Stimulated activated CD8-positive, alpha-beta memory T cell treated with anti-CD3 and anti-CD28 coated beads, Interleukin-2, amount 100 ng/mL, for 48 hours (primary cell): ENCODE results near the gene SOX13.
"Not testable (repeated sequence)": the region's sequence is repeated elsewhere in the genome, so short reads cannot be mapped to it uniquely, and the experiment has no call there.

Experiments used
- DNase-seq, 2 donors: peaks; one replicate each; pipeline ENCODE4 v3.0.0-alpha.2; 2020; ENCODE audit warnings: low read depth in 2 of 2

Gene SOX13

DNA sequence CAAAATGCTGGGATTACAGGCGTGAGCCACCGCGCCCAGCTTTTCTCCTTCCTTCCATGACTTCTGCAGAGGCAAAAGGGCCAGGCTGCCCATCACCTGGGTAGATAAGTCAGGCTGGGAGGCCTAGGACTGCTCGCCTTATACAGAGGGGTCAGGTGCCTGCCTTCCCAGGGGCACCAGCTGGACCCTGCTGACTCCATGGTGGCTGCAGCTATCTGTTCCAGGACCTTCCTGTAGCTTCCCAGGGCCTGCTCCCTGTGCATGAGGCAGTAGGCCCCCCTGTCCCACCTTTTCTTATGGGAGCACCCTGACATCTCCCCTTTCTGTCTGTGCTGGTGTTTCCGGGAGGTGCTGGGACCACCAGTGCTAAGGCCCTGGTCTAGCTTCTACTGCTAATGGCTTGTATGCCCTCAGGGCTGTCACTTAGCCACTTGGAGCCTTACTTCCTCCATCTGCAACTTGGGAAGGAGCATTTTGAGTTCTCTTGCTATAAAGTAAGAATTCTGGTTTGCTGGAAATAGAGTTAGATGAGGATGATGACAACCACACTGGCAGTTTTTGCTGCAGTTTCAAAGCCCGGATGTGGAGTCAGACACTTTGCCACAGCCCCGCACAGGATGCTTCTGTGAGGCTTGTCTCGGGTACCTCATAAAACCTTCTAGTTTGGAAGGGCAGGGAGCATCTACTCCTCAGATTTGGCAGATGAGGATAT lies 14.4 kb downstream of the SOX13 start:
- DNase-seq: no peak

DNA sequence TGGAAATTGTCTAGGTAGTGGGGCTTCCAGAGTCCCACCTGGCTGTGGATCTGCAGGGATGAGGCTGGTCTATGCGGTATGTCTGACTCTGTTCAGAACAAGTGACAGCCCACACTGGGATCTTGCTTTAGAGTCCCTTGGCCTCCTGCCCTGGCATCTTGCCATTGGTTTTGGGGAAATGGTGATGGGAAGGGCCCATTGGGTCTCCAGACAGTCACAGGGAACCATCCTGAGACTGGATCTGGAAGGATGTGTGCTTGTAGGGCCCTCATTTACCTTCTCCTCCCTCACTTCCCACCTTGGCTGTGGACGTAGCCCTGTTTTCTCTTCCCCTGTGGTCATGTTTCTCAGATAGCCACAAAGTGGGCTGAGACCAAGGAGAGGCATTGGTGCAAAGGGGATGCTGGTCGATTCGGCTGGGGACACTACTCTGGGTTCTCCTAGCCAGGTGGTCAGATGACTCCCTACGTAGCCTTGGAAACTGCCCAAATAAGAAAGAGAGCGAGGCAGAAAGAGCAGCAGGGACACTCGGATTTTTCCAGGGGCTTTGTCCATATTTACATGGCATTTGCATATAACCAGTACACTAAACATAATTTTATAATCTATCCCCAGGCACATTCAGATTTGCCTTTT lies 15.1 kb downstream of the SOX13 start:
- DNase-seq: no peak

DNA sequence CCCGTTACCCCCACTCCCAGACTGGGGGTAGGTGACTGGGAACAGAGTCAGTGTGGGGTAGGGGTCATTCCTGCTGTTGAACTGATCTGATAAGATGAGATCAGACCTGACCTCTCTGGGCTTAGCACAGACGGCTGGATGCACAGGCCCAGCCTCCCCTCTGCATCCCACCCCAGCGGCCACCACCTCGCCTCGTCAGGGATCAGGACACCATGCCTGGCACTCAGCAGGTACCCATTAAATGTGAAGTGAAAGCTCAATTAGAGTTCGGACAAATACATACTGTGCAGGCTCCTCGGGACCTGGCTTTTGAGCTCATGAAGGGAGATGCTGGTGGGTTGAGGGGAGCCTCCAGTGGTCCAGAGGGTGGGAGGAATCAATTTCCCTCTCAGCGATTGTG lies 15.7 kb downstream of the SOX13 start:
- DNase-seq: no peak

DNA sequence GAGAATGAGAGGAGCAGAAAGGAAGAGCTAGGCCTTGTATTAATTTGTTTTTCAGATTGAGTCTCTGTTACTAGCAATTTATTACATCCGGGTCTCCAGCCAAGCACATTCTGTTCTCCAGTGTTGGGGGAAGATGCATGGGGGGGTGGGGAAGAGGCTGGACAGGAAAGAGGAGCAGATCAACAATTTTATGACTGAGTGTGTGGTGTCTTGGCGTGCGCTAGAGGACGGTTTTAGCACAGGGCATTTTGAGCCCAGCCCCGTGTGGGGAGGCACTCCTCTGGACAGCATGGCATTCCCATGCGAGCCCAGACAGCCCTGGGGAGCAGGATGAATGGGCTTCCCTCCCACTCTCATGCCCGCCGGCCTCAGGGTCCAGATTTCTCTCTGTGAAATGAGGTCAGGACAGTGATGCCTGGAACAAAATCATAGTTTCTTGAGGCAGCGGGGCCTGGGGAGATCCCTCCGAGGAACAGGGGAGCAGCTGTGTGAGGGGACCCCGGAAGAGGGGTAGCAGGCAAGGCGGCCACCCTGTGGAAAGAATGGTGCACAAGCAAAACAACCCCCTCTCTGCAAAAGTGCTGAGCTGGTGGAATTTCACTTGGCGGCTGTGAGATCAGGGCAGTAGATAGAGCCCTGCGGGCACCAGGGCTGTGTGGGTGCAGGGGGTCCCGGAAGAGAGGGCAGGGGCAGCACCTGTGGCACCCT lies 16.3 kb downstream of the SOX13 start:
- no peak for DNase-seq

DNA sequence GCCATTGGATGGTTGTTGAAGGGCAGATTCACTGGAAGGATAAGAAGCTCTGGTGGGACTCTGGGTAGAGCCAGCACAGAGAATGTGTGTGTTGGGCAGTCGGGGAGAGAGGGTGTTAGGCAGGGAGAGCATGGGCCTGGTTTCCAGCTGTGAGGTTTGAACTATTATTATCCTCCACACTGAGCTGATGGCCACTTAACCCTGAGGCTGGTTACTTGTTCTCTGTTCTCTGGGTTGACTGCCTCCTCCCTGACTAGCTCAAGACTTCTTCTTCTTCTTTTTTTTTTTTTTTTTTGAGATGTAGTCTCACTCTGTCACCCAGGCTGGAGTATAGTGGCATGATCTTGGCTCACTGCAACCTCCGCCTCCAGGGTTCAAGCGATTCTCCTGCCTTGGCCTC lies 17.2 kb downstream of the SOX13 start:
- DNase-seq: not testable (repeated sequence)

DNA sequence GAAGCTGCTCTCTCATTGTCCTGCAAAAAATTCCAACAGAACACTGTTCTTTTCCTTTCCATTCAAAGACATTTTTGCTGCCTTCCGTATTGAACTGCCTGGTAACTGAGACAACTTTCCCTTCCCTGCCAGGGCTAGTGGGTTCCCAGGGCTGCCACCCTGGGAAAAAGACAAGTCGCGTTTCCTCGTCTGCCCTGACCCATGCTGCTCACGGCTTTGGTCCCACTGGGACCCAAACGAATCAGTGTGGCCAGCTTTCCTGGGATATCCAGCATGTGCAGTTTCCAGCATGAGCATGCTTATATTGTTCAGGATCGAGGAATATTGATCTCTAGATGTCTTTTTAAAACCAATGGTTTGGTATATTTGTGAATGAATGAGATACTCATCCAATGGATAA lies 18.2 kb downstream of the SOX13 start:
- no peak for DNase-seq

DNA sequence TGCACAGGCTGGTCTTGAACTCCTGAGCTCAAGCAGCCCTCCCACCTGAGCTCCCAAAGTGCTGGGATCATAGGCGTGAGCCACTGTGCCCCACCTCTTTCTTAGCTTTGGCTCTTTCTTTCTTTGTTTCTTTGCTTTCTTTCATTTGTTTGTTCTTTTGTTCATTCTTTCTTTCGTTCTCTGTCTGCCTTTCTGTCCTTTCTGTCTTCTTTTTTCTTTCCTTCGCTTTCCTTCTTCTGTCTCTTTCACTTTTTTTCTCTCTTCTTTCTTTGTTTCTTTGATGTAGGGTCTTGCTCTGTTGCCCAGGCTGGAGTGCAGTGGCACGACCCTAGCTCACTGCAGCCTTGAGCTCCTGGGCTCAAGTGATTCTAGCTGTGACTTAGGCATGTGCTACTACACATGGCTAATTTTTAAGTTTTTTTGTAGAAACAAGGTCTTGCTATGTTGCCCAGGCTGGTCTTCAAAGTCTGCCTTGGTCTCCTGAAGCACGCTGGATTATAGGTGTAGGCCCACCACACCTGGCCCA lies 18.9 kb downstream of the SOX13 start:
- DNase-seq: no peak

DNA sequence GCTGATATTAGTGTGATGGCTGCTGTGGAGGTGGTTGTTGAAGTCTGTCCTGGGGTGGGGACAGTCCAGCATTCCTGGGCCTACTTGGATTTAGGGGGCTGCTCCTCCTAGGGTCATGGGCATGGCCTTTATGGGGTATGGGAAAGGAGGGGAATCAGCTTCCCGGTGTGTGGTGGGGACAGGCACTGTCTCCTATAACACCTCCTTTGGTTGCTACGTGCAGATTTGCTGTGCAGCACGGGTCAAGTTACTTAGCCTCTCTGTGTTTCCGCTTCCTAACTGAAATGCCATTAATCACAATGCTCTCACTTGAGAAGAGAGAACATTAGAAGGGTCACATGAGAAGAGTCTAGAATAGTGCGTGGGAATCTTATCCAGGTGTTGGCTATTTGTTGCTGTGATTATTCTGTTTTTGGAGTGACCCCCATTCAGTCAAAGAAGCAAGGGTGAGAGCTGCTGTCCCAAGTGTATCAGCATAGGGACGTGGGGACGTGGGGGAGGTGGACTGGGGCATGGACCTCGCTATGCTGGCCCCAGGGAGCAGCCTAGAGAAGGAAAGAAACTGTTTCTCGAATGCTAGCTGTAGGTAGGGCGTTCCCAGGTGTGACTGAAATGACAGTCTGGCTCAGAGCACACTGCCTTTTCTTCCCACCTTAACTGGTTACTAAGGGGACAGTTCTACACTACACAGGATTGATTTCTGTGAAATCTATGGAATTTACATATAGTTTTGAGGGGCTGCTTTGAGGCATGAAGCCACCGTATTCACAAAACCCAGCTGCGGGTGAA lies 19.9 kb downstream of the SOX13 start:
- no peak for DNase-seq

DNA sequence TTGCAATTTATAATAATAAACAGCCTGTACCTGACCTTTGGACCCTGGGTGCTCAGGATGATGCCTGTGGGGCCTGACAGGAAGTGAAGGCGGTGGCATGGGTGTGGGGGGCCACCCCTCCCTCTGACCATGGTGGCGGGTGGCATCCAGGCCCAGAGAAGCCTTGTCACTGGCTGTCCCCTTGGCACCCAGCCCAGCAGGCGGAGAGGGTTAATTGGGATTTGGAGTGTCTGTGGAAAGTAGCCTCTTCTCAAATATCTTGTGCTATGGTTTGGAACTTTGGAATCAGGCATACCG lies 20.5 kb downstream of the SOX13 start:
- DNase-seq: no peak

DNA sequence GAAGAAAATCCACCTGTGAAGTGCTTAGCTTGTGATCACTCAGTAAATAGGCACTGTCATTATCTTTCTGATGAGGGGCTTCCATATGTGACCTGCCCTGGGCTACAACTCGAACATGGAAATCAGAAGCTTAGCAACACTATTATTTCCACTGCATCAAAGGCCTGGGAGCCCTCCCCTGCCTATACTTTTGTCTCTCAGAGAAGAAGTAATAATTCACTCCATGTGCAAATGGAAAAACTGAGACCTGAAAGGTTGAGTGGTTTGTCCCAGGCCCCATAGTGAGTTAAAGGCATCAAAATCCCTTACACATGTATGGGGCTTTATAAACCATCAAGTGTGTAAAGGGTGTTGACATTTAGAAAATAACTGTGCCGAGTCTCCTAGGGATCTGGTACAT lies 20.9 kb downstream of the SOX13 start:
- DNase-seq: no peak

DNA sequence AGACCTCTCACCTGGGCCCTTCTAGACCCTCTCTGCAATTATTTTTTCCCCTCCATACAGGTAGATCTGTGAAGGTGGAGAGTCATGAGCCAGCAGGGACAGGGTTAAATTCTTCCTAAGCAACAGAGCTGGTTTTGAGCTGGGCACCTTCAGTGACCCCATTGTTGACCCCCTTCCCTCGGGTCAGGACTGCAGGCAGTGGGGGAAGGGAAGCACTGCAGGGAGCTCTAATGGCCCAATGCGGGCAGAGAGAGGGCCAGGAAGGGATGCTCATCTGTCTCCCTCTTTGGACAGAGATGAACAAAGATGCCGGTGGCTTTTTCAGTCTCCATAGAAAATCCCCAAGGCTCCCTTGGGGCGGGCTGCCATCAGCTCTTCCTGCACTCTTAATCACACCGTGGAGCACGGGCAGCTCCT lies 21.4 kb downstream of the SOX13 start:
- DNase-seq: no peak

DNA sequence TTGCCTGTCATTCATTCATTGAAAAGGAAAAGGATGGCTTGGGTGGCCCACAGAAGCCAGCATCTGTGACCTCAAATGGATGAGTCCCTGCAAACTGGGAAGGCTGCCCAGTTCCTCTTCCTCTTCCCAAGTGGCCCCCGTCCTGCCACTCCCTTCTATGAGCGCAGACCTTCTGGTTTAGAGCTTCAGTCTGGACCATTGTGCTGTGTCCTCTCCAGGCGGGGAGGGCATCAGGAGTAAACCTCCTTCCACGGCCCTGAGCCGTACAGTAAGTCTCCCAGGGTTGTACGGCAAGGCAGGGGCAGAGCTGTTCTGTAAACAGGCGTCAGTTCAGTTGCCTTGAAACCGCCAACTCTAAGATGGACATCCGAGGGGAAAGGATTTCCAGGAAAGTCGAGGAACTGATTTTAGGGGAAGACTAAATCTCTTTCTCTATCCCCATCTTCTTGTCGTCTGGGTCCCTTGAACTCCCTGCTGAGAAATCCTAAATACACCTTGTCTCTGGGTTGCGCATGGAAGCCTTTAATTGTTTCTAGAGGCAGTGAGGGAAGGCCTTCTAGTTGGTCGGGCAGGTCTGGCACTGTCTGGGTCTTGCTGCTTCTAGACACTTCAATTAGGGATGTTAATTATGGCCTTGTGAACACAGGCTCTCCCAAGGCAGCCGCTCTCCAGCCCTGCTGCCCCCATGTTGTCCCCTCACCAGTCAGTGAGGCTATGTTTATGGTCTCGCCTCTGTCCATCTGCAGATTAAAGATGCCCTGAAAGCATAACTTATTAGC lies 22.1 kb downstream of the SOX13 start:
- DNase-seq: no peak

DNA sequence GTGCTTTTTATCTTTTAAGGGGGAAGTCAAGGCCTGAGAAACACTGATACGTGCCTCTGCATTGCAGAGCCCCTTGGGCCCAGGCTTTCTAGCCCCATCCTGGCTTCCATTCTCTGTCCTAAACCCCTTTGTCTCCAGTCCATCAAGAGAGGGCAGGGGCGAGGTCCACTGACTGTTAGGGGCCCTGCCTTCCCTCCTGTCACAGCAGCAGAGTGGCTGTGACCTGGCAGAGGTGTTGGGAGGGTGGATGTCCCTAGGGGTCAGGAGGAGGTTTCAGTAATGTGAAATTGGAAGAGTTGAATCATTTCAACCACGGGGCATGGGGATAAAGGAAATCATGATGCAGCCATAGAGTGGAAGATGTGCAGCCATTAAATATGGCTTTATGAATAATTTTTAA lies 24.0 kb downstream of the SOX13 start:
- DNase-seq: no peak

DNA sequence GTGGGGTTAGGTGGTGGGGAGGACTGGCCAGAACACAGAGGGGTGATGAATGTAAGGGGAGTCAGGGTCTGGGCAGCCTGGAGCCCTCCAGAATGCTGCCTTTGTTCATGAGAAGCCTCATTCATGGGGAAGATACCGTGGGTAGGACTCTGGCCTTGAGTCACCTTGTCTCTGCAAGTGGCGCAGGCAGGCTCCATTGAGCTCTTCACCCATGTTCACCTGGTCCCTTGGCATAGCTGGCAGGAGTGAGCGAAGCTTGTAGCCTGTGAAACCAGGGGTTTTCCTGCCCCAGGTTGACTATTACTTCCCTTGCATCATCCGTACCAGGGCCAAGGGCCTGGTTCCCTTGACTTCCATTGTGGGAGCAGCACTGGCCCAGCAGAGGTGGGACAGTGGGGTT lies 25.8 kb downstream of the SOX13 start:
- no peak for DNase-seq

DNA sequence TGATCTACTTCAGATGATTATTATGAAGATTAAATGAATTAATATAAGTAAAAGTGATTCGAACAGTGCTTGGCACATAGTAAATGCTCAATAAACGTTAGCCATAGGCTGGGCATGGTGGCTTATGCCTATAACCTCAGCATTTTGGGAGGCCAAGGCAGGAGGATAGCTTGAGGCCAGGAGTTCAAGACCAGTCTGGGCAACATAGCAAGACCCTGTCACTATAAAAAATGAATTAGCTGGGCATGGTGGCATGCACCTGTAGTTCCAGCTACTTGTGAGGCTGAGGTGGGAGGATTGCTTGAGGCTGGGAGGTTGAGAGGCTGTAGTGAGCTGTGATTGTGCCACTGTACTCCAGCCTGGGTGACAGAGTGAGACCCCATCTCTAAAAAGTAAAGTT lies 26.8 kb downstream of the SOX13 start:
- not testable (repeated sequence) for DNase-seq

DNA sequence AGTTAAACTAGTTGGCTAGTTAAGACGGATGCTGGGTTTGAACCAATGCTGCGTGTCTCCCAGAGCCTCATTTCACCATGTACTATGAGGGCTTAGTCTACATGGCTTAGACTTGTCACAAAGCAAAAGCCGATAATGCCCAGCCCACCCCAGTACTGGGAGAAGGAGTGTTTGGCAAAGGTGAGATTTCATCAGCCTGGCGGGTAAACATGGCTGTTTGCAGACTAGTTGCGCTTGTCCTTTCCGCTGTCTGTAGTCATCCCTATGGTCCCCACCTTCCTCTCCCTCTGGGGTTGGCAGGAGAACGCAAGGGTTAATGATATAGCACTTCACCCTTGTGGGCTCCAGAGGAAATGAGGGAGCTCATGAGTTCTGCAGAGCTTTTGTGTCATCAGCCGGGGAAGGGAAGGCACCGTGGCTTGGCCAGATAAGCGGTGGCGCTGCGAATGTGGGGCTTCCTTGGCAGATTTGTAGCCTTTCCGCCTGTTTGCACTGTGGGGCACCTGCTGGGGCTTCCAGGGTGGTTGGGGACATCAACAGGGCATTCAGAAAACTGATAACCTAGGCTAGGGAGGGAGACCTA lies 29.2 kb downstream of the SOX13 start:
- DNase-seq: no peak

DNA sequence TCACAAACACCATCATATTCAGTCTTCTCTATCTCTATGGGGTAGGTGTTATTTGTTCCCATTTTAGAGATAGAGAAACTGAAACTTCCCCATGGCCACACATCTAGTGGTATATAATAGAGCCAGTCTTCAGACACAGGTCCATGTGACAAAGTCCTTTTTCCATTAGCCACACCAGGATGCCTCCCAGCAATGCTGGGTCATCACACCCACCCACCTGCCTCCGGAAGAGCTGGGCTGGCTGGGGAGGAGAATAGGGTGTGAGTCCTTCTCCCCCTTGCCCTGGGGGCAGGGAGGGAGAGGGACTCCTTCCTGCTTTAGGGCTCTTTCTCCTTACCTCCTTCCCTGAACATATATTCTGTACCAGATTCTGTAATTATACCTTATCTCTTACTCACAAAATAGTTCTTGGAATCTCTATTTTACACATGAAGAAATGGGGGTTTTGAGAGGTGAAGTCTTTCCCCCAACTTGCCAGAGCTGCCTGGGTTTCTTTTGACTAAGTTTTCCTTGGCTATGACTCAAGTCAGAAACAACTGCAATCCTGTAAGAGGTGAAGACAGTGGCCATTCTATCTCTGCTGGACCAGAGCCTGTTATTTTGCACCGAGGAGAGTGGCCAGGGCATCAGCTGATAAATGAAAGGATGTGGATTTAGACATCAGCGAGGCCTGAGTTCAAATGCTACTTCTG lies 30.0 kb downstream of the SOX13 start:
- no peak for DNase-seq

DNA sequence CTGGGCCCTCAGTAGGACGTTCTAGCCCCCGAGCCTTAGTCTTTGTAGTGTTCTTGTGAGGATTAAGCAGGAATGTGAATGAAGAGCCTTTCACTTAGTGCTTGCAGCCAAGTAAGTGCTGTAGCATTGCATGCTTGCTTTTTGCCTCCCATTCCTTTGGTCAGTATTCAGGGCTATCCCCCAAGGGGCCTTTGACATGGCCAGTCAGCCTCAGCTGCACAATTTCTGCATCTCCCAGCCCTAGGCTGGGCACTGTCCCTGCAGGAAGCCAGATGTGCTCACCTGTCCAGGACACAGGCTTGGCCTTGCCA lies 30.5 kb downstream of the SOX13 start:
- no peak for DNase-seq

DNA sequence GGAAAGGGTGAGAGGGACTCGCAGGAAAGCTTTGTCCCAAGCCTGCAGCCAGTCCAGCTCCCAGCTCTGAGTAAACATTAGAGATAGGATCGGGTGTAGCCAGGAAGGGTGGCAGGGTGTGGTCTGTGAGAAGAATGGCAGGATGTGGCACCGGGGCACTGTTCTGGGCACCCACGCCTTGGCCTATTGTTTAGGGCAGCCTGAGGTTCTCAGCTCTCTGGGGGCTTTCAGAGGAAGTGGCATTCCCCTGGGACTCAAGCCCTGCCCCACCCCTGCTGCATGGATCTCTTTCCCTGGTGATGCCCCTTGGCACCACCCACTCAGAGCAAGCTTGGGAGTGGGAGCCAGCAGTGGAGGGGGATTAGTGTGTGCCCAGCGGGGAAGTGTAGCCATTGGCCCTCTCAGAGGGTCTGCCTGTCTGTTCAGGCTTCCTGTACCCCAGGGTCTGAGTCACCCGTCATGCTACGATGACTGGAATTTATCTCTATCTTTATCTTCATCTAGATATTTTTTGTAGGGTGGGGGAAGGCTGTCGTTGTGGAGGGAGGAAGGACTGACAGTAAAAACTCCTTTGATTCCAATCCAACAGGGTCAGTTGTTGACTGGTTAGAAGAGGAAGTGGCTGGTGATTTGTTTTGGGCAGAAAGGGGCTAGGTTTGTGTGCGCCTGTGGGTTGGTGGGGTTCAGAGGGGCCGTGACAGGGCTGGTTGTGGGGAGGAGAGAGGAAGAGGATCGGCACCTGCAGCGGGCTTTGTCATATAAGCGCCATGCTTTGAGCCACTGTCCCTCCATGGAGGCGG lies 31.6 kb downstream of the SOX13 start:
- no peak for DNase-seq

DNA sequence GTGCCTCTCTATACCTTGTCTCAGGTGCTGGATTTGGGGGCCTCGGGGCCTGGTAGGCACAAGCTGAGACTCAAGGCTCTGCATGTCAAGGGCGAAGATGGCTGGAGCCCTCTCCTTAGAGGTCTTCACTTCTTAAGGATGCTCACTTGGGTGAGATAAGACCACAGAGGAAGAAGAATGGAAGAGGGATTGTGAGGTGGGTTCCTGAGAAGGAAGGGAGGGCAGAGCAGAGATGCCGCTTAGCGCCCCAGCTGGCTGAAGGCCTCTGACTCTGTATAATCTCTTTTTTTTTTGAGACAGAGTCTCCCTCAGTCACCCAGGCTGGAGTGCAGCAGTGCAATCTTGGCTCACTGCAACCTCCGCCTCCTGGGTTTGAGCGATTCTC lies 32.2 kb downstream of the SOX13 start:
- DNase-seq: no peak
